C4-2B (cell line): ENCODE data around the gene VPS13D.

ENCODE experiments used
- CTCF ChIP-seq: fragments of 450-650 bp; conservative IDR thresholded peaks from 2 replicates; pipeline ENCODE4 v1.5.1; 2017; ENCODE audit warnings: mild to moderate bottlenecking
- ZFX ChIP-seq: fragments of 450-650 bp; IDR thresholded peaks from 2 replicates; pipeline ENCODE4 v1.6.1; 2017

DNA sequence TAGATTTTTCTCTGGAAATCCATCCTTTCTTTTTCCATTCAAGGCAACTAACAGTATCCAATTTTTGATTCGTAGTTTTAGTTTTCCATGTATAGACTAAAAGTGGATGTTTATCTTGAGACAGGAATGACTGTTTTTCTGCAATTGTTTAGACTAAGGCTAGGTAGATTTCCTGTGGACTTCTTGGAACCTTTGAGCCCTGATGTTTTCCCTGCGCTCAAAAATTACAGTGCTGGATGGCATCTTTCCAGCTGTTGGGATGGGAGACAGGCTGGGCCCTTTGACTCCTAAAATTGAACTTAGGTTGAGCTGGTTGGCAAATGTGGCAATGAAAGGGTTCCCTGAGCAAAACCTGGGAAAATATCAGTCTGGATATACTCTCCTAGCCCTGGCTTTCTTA is 207.8 kb downstream of the VPS13D start:
- TF ChIP-seq CTCF (no peak), ZFX (no peak)
